ENCODE results near the gene EDEM3.
A peak's percentile ranks its signal among the peaks of the same experiment; 100 is the strongest.
"Not testable (repeated sequence)": the region's sequence is repeated elsewhere in the genome, so short reads cannot be mapped to it uniquely, and the experiment has no call there.

The EDEM3 gene

GRCh38 chr1:184754476-184755225 is at the start of gene EDEM3:
TSS of gene EDEM3 (minus strand) at chr1:184754858. CDS start at chr1:184754646, 212 bp downstream.
- peak; percentile 95 for DNase-seq (ENCODE audit: low spot score)

- no peak for DNase-seq (ENCODE audit: low spot score)
These were observed 49.6 kb upstream of the EDEM3 start for GRCh38 chr1:184804220-184804619.

GRCh38 chr1:184803180-184803492 is 48.5 kb upstream of the EDEM3 start:
- DNase-seq (ENCODE audit: low spot score): no peak

- DNase-seq (ENCODE audit: low spot score): no peak
These were observed 47.9 kb upstream of the EDEM3 start for GRCh38 chr1:184802354-184803179.

- DNase-seq (ENCODE audit: low spot score): no peak
These were observed 46.8 kb upstream of the EDEM3 start for GRCh38 chr1:184801503-184801902.

GRCh38 chr1:184800876-184801275 is 46.2 kb upstream of the EDEM3 start:
- no peak for DNase-seq (ENCODE audit: low spot score)

GRCh38 chr1:184793967-184794366 is 39.3 kb upstream of the EDEM3 start:
- no peak for DNase-seq (ENCODE audit: low spot score)

- no peak for DNase-seq (ENCODE audit: low spot score)
These were observed 37.9 kb upstream of the EDEM3 start for GRCh38 chr1:184792450-184792969.

GRCh38 chr1:184791550-184791900 is 36.9 kb upstream of the EDEM3 start:
- no peak for DNase-seq (ENCODE audit: low spot score)

GRCh38 chr1:184790642-184791549 is 36.2 kb upstream of the EDEM3 start:
- DNase-seq (ENCODE audit: low spot score): no peak

GRCh38 chr1:184789884-184790283 is 35.2 kb upstream of the EDEM3 start:
- no peak for DNase-seq (ENCODE audit: low spot score)

GRCh38 chr1:184788970-184789369 is 34.3 kb upstream of the EDEM3 start:
- DNase-seq (ENCODE audit: low spot score): no peak

GRCh38 chr1:184785529-184785928 is 30.9 kb upstream of the EDEM3 start:
- no peak for DNase-seq (ENCODE audit: low spot score)

GRCh38 chr1:184783723-184784122 is 29.1 kb upstream of the EDEM3 start:
- not testable (repeated sequence) for DNase-seq (ENCODE audit: low spot score)

GRCh38 chr1:184781941-184782340 is 27.3 kb upstream of the EDEM3 start:
- DNase-seq (ENCODE audit: low spot score): no peak

- no peak for DNase-seq (ENCODE audit: low spot score)
These were observed 21.2 kb upstream of the EDEM3 start for GRCh38 chr1:184775885-184776284.

- peak; percentile 55 for DNase-seq (ENCODE audit: low spot score)
These were observed 20.7 kb upstream of the EDEM3 start for GRCh38 chr1:184775329-184775728.

- no peak for DNase-seq (ENCODE audit: low spot score)
These were observed 19.2 kb upstream of the EDEM3 start for GRCh38 chr1:184773762-184774320.

GRCh38 chr1:184771190-184771691 is 16.6 kb upstream of the EDEM3 start:
- DNase-seq (ENCODE audit: low spot score): peak; percentile 63

GRCh38 chr1:184770181-184770979 is 15.7 kb upstream of the EDEM3 start:
- DNase-seq (ENCODE audit: low spot score): no peak

- no peak for DNase-seq (ENCODE audit: low spot score)
These were observed 14.6 kb upstream of the EDEM3 start for GRCh38 chr1:184769241-184769640.
